ENCODE data around the gene MT1M. TPM values are rescaled to one million over a fixed set of nuclear protein-coding genes. Genes with fewer than 3 reads are reported as not detected.

MT1M gene
- total and polyA plus RNA-seq, 2 donors (not counting 1 experiment from before 2014, with no cell fraction given) = 8.5 to 58.8 TPM

DNA sequence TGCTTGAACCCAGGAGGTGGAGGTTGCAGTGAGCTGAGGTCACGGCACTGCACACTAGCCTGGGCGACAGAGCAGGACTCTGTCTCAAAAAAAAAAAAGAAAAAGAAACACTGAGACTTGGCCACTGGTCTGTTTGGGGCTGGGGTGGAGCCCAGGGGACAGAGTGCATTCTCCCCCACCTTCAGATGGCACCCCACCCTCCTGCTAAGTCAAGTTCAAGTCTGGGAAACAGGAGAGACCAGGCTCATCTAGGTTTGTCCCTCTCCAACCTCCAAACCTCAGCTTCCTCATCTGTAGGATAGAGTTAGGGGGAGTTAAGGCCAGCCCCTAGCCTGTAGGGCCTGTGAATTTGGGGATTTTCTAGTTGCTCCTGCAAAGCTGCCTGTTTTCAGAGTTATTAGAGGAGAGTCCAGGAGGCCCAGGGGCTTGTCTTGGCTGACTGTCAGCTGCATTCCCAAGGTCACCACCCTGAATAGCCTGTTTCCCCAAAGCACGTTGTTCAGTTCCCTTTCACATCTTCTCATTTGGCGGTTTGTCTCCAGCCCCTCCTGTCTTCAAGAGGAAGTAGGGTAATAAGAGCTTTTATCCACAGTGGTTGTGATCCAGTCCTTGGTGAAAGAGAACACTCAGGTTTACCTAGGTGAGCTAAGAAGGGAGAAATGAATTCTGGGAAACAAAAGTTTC lies 40.9 kb upstream of the MT1M start:
- H3K79me2 ChIP-seq (ENCODE audit: control insufficient read depth, insufficient read depth, low read length) = no peaks in the 10 kb centered on the region
- no peak for DNase-seq (ENCODE audit: low read depth in 2 of 2)
- H3K4me2 ChIP-seq (ENCODE audit: extremely low read depth, insufficient read depth, low read length) = no peak overlapping the region
- H3K27me3 ChIP-seq (ENCODE audit: control insufficient read depth, insufficient read depth, low read length) = peaks cover 17% of the 10 kb centered on the region
- TF ChIP-seq EZH2 (IDR thresholded peaks at IDR 0.05; ENCODE audit: low read length, missing control alignments) = no peak
- no peak for TF ChIP-seq CTCF (conservative IDR thresholded peaks at IDR 0.05 in 1 of 2, IDR thresholded peaks at IDR 0.05 in 1 of 2; ENCODE audit: low read depth in 1 of 2, low read length in 2 of 2)
- no peak overlapping the region for H3K4me3 ChIP-seq (replicated peaks in 1 of 4; ENCODE audit: control extremely low read depth in 1 of 4, insufficient read depth in 1 of 4, low read depth in 3 of 4, low read length in 4 of 4)
- H3K4me1 ChIP-seq (ENCODE audit: control insufficient read depth, extremely low read depth, insufficient read depth, low read length) = no peaks in the 10 kb centered on the region
- H4K20me1 ChIP-seq (ENCODE audit: control insufficient read depth, extremely low read depth, insufficient read depth, low read length) = no peaks in the 10 kb centered on the region
- H3K9ac ChIP-seq (ENCODE audit: insufficient read depth, low read length) = no peak overlapping the region
- no peaks in the 10 kb centered on the region for H3K9me3 ChIP-seq (ENCODE audit: control insufficient read depth, insufficient read depth, low read depth, low read length)
- no peak overlapping the region for H2AFZ ChIP-seq (ENCODE audit: low read length)
- no peaks in the 10 kb centered on the region for H3K36me3 ChIP-seq (ENCODE audit: control insufficient read depth, insufficient read depth, low read length)
- H3K27ac ChIP-seq (ENCODE audit: insufficient read depth, low read length) = no peak overlapping the region

DNA sequence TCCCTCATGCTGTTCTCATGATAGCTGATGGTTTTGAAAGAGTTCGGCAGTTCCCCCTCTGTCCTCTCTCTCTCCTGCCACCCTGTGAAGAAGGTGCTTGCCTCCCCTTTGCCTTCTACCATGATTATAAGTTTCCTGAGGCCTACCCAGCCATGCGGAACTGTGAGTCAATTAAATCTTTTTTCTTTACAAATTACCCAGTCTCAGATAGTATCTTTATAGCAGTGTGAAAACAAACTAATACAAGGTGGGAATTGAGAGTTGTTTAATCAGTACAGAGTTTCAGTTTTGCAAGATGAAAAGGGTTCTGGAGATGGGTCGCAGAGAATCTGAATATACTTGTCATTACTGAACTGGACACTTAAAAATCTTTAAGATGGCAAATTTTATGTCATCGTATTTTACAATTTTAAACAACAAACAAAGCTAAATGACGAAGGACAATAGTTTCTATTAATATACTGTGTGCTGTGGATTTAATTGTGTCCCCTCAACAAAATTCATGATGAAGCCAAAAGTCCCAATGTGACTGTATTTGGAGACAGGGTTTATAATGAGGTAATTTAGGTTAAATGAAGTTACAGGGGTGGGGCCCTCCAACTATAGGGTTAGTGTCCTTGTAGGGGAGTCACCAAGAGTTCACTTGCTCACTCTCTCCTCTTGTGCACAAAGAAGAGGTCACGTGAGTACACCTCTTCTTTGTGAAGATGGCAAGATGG lies 38.7 kb upstream of the MT1M start:
- no peaks in the 10 kb centered on the region for H3K4me1 ChIP-seq (ENCODE audit: control insufficient read depth, extremely low read depth, insufficient read depth, low read length)
- no peak overlapping the region for H2AFZ ChIP-seq (ENCODE audit: low read length)
- peaks cover 10% of the 10 kb centered on the region for H3K27me3 ChIP-seq (ENCODE audit: control insufficient read depth, insufficient read depth, low read length)
- no peak overlapping the region for H3K9ac ChIP-seq (ENCODE audit: insufficient read depth, low read length)
- H3K9me3 ChIP-seq (ENCODE audit: control insufficient read depth, insufficient read depth, low read depth, low read length) = no peaks in the 10 kb centered on the region
- no peak overlapping the region for H3K4me2 ChIP-seq (ENCODE audit: extremely low read depth, insufficient read depth, low read length)
- no peaks in the 10 kb centered on the region for H4K20me1 ChIP-seq (ENCODE audit: control insufficient read depth, extremely low read depth, insufficient read depth, low read length)
- H3K36me3 ChIP-seq (ENCODE audit: control insufficient read depth, insufficient read depth, low read length) = no peaks in the 10 kb centered on the region
- no peaks in the 10 kb centered on the region for H3K79me2 ChIP-seq (ENCODE audit: control insufficient read depth, insufficient read depth, low read length)
- H3K4me3 ChIP-seq (replicated peaks in 1 of 4; ENCODE audit: control extremely low read depth in 1 of 4, insufficient read depth in 1 of 4, low read depth in 3 of 4, low read length in 4 of 4) = no peak overlapping the region
- no peak overlapping the region for H3K27ac ChIP-seq (ENCODE audit: insufficient read depth, low read length)
- TF ChIP-seq EZH2 (IDR thresholded peaks at IDR 0.05; ENCODE audit: low read length, missing control alignments) (no peak), CTCF (conservative IDR thresholded peaks at IDR 0.05 in 1 of 2, IDR thresholded peaks at IDR 0.05 in 1 of 2; ENCODE audit: low read depth in 1 of 2, low read length in 2 of 2) (no peak)
- no peak for DNase-seq (ENCODE audit: low read depth in 2 of 2)

DNA sequence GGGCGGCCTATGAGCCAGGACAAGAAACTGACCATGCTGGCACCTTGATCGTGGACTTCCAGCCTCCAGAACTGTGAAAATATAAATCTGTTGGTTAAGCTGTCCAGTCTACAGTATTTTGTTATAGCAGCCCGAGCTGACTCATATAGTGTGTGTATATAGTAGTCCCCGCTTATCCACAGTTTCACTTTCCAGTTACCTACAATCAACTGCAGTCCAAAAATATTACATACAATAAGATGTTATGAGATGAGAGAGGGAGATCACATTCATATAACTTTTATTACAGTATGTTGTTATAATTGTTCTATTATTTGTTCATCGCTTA lies 38.2 kb upstream of the MT1M start:
- Histone ChIP-seq H3K9me3 (ENCODE audit: control insufficient read depth, insufficient read depth, low read depth, low read length) (no peaks in the 10 kb centered on the region), H3K36me3 (ENCODE audit: control insufficient read depth, insufficient read depth, low read length) (no peaks in the 10 kb centered on the region), H3K4me1 (ENCODE audit: control insufficient read depth, extremely low read depth, insufficient read depth, low read length) (no peaks in the 10 kb centered on the region), H2AFZ (ENCODE audit: low read length) (no peak overlapping the region), H3K79me2 (ENCODE audit: control insufficient read depth, insufficient read depth, low read length) (no peaks in the 10 kb centered on the region), H4K20me1 (ENCODE audit: control insufficient read depth, extremely low read depth, insufficient read depth, low read length) (no peaks in the 10 kb centered on the region), H3K27ac (ENCODE audit: insufficient read depth, low read length) (no peak overlapping the region), H3K4me3 (replicated peaks in 1 of 4; ENCODE audit: control extremely low read depth in 1 of 4, insufficient read depth in 1 of 4, low read depth in 3 of 4, low read length in 4 of 4) (no peak overlapping the region), H3K27me3 (ENCODE audit: control insufficient read depth, insufficient read depth, low read length) (peaks cover 5% of the 10 kb centered on the region), H3K9ac (ENCODE audit: insufficient read depth, low read length) (no peak overlapping the region), H3K4me2 (ENCODE audit: extremely low read depth, insufficient read depth, low read length) (no peak overlapping the region)
- TF ChIP-seq CTCF (conservative IDR thresholded peaks at IDR 0.05 in 1 of 2, IDR thresholded peaks at IDR 0.05 in 1 of 2; ENCODE audit: low read depth in 1 of 2, low read length in 2 of 2) (no peak), EZH2 (IDR thresholded peaks at IDR 0.05; ENCODE audit: low read length, missing control alignments) (no peak)
- DNase-seq (ENCODE audit: low read depth in 2 of 2) = no peak
